Upper lobe of left lung (tissue), 4 donors: ENCODE measurements around the gene JCAD.

Experiments used
- POLR2A ChIP-seq, 4 donors: fragments of 450-650 bp; IDR thresholded peaks; one replicate each; pipeline ENCODE4 v1.5.1; 2016 to 2017; ENCODE audit warnings: antibody characterized with exemption in 4 of 4, mild to moderate bottlenecking in 2 of 4
- POLR2AphosphoS5 ChIP-seq, 2 donors: sonication (generic); formaldehyde crosslinking; IDR thresholded peaks; one replicate each; pipeline ENCODE4 v1.5.1; 2017; ENCODE audit warnings: antibody characterized with exemption in 2 of 2
- TF ChIP-seq, protein P1 (sequence below), 6 experiments: fragments of 450-650 bp in 4 of 6; fragments of 200-600 bp in 2 of 6; sonication (generic) in 2 of 6; IDR thresholded peaks; one replicate each; pipeline ENCODE4 v1.5.1; 2016 to 2019; ENCODE audit warnings: antibody characterized with exemption in 6 of 6

DNA sequence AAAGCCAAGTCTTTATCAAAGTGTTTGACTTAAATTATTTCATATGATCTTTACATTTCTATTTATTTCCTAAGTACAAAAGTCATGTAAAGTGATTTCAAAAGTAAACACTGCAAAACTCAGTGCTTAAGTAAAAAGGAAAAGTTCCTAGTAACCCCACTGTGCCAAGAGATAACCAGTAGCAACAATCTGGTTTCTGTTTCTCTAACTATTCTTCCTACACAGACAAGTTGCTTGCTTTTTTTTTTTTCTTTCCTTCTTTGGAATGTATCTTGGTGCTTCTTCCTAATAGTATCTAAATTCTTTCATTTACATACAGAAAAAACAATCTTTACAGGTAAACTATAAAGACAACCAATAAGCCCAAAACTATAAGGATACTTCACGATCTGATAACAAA is 3.1 kb downstream of the JCAD start:
- TF ChIP-seq, protein P1, sequence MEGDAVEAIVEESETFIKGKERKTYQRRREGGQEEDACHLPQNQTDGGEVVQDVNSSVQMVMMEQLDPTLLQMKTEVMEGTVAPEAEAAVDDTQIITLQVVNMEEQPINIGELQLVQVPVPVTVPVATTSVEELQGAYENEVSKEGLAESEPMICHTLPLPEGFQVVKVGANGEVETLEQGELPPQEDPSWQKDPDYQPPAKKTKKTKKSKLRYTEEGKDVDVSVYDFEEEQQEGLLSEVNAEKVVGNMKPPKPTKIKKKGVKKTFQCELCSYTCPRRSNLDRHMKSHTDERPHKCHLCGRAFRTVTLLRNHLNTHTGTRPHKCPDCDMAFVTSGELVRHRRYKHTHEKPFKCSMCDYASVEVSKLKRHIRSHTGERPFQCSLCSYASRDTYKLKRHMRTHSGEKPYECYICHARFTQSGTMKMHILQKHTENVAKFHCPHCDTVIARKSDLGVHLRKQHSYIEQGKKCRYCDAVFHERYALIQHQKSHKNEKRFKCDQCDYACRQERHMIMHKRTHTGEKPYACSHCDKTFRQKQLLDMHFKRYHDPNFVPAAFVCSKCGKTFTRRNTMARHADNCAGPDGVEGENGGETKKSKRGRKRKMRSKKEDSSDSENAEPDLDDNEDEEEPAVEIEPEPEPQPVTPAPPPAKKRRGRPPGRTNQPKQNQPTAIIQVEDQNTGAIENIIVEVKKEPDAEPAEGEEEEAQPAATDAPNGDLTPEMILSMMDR (IDR thresholded peaks at IDR 0.05) = no peak
- TF ChIP-seq POLR2A (IDR thresholded peaks at IDR 0.05) (no peak), POLR2AphosphoS5 (IDR thresholded peaks at IDR 0.05) (no peak)
